Skin of body (tissue), 2 donors: ENCODE results near the gene SLC39A6. TPM values are rescaled to one million over a fixed set of nuclear protein-coding genes. Genes with fewer than 3 reads are reported as not detected.
"Not testable (repeated sequence)": the region's sequence is repeated elsewhere in the genome, so short reads cannot be mapped to it uniquely, and the experiment has no call there.

ENCODE experiments used
- DNase-seq: peaks from one replicate; lab custom pipeline; 2025; lab: John Stamatoyannopoulos, UW
- total RNA-seq: library from RNA; depleted of rRNA; stranded (reverse); fragments of >200 nt; gene quantifications from one replicate; pipeline ENCODE4 v1.2.3, GENCODE V29; 2014

SLC39A6 gene
- total RNA-seq, 1 donor from 2014 or later: 102 TPM

GRCh38 chr18:36101943-36102342 is 27.2 kb downstream of the SLC39A6 start:
- no peak for DNase-seq

DNA sequence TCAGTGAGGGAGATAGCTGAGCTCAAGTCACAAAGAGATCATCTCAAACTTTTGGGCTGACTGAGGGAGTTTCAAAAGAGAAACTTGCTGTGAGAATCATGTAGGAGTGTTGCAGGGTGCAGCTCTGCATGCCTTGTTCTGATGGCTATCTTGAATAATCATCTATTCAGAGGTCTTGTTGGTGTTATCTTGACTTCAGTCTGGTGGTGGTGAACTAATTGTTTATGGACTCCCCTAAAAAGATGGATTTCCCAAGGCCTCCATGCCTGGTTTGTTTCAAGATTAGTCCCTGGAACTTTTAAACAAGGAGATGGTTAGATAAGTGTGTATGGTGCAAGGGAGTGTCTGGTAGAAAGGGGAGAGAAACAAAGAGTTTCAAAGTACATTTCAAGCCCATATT is 29.8 kb downstream of the SLC39A6 start:
- DNase-seq: no peak

GRCh38 chr18:36096955-36097354 is 32.2 kb downstream of the SLC39A6 start:
- DNase-seq: no peak

GRCh38 chr18:36095936-36096519 is 33.1 kb downstream of the SLC39A6 start:
- no peak for DNase-seq

GRCh38 chr18:36094431-36094830 is 34.7 kb downstream of the SLC39A6 start:
- DNase-seq: no peak

GRCh38 chr18:36092116-36092515 is 37.0 kb downstream of the SLC39A6 start:
- DNase-seq: not testable (repeated sequence)

- no peak for DNase-seq
Measured at GRCh38 chr18:36089001-36089400, 40.1 kb downstream of the SLC39A6 start.

DNA sequence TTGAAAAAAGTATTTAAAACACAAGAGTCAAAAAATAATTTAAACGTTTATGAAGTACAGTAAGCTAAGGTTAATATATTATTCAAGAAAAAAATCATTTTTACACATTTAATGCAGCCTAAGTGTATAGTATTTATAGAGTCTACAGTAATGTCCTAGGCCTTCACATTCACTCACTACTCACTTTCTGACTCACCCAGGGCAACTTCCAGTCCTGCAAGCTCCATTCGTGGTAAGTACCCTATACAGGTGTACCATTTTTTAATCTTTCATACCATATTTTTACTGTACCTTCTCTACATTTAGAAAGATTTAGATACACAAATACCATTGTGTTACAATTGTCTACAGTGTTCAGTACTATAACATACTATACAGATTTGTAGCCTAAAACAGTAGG is 40.9 kb downstream of the SLC39A6 start:
- DNase-seq: no peak

GRCh38 chr18:36086186-36086585 is 43.0 kb downstream of the SLC39A6 start:
- DNase-seq: no peak

- DNase-seq: no peak
Measured at GRCh38 chr18:36085195-36085594, 43.9 kb downstream of the SLC39A6 start.

GRCh38 chr18:36083729-36084128 is 45.4 kb downstream of the SLC39A6 start:
- DNase-seq: no peak

DNA sequence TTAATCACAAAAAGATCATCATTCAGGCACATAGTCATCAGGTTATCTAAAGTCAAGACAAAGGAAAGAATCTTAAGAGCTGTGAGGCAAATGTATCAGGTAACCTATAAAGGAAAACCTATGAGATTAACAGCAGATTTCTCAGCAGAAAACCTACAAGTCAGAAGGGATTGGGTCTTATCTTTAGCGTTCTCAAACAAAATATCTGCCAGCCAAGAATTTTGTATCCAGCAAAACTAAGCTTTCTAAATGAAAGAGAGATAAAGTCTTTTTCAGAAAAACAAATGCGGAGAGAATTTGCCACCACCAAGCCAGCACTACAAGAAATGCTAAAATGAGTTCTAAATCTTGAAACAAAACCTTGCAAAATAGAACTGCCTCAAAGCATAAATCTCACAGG is 48.0 kb downstream of the SLC39A6 start:
- not testable (repeated sequence) for DNase-seq

DNA sequence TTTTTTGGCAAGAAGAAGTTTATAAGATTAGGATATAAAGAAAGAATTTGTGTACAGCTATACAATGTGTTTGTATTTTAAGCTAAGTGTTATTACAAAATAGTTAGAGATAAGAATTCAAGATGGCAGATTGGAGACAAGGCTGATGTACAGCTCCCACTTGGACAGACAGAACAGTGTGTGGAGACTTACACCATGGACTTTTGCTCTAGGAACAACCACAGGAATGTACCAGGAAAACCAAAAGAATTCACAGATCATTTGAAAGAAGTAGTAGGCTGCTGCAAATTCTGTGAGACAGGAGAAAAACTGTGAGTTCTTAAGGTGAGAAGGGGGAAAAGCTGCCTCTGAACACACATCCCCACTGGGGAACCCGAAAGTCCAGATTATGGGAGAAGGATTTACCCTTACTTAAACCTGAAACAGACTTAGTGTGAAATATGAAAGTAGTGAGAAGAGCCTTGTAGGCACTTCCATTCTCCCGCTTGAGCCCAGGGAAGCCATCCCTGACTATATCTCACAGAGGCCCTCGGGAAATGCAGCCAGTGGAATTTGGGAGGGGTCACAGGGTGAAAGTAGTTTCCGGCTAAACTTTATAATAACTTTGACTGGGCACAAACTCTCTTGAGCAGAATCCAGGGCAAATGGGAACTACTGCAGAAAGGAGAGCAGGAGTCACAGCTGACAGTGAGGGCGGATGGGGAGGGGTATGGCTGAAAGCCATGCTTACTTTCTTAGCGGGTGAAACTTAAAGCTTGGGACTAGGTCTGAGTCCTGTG is 50.2 kb downstream of the SLC39A6 start:
- no peak for DNase-seq

- not testable (repeated sequence) for DNase-seq
Measured at GRCh38 chr18:36077764-36078163, 51.4 kb downstream of the SLC39A6 start.

GRCh38 chr18:36075862-36076587 is 53.1 kb downstream of the SLC39A6 start:
- DNase-seq: no peak

DNA sequence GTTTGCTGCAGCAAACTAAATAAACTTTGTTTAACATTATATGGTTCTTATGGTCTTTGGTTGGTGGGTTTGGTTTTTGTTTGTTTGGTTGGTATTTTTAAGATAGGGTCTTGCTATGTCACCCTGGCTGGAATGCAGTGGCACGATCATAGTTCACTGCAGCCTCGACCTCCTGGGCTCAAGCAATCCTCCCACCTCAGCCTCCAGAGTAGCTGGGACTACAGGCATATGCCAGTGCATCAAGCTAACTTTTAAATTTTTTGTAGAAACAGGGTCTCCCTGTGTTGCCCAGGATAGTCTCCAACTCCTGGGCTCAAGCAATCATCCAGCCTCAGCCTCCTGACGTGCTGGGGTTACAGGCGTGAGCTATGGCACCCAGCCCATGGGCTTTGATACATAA is 54.7 kb downstream of the SLC39A6 start:
- DNase-seq: no peak

DNA sequence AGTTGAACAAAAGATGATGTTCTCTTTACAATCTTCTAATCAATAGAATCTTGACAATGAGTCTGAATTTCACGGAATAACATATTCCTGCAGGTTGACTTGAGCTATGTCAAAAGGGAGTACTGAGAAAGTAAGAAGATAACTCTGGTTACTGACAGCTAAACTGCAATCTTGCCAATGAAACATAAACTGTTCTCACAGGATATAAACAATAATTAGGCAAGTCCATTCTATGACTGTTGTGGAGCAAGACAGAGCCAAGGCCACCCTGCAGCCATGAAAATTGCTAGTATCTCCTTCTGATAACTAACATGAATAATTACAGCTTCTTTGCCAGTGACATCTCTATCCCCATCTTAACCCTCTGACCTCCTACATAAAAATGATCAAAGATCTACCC is 55.5 kb downstream of the SLC39A6 start:
- DNase-seq: no peak

DNA sequence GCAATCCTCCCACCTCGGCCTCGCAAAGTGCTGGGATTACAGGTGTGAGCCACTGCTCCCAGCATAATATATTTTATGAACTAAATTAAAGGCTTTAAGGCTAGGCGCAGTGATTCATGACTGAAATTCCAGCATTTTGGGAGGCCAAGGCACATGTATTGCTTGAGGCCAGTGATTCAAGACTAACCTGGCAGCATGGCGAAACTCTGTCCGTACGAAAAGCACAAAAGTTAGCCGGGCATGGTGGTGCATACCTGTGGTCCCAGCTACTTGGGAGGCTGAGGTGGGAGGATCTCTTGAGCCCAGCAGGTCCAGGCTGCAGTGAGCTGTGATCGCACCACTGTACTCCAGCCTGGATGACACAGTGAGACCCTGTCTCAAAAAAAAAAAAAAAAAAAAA is 56.7 kb downstream of the SLC39A6 start:
- not testable (repeated sequence) for DNase-seq

DNA sequence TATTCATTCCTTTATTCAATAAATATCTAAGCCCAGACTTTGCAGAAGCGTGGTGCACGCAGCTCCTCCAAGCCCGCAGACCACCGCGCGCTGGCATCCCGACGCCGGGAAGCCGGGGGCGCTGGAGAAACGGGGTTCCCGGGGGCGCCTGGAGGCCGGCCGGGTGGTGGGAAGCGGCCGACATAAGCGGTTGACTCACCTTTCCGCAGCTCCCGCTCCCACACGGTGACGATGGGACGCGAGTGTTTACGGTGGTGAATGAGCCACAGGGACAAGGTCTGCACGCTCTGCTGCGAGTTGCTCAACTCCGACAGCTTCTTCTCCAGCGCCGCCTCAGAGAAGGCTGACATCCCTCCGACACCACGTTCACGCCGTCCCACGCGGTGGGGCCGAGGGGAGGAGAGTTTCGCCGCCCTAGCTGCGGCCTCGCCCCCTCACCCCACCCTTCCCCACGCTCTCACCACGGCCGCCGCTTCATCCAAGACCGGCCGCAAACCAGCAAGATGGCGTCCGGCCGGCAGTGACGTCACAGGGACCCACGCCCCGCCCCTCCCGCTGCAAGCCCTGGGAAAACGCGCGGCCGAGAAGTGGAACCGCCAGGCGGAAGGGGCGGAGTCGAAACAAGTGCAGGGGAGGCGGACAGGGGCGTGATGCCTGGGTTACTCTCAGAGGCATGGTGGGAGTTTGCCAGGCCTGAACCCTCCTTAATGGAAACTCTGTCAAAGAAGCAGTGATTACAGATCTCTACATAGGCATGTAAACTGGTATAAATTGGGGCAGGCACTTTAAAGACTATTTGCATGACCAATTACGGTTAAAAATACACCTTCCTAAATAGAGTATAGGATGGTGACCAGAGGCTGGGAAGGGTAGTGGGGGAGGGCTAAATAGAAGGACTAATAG is 61.8 kb downstream of the SLC39A6 start, which contains the start of gene RPRD1A:
RPRD1A (minus strand) TSS at position 505 of the 903 bp plus-strand sequence; CDS start at position 350, 155 bp downstream.
- DNase-seq: peak; percentile 84

- DNase-seq: no peak
Measured at GRCh38 chr18:36066686-36067054, 62.5 kb downstream of the SLC39A6 start.

DNA sequence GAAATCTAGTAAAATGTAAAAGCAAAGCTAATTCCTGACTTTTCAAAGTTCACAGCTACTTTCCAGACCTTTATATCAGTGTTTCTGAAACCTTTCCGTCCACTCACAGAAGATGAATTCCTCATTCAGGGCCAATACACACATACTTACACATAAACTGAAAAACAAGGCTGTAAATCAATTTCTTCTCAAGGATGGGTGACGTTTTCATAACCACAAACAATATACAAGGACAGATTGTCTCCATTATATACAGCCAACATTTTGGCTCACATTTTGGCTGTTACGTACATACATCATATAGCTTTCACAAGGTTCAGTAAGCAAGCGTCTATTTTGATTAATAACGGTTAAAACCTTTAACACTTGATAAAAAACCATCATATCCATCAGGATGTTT is 63.1 kb downstream of the SLC39A6 start:
- DNase-seq: peak; percentile 3

DNA sequence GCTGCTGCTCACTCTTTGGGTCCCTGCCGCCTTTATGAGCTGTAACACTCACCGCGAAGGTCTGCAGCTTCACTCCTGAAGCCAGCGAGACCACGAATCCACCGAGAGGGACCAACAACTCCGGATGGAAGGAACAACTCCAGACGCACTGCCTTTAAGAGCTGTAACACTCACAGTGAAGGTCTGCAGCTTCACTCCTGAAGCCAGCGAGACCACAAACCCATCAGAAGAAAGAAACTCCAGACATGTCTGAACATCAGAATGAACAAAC is 64.4 kb downstream of the SLC39A6 start:
- DNase-seq: not testable (repeated sequence)
